ENCODE measurements around the gene CPED1.
"Not testable (repeated sequence)": the region's sequence is repeated elsewhere in the genome, so short reads cannot be mapped to it uniquely, and the experiment has no call there.

The CPED1 gene

GRCh38 chr7:121020989-121021969 is 32.8 kb downstream of the CPED1 start:
- DNase-seq, result no peak

- no peak for DNase-seq
Observed at GRCh38 chr7:121023194-121023593, 34.7 kb downstream of the CPED1 start.

- DNase-seq, result no peak
Observed at GRCh38 chr7:121023683-121024511, 35.4 kb downstream of the CPED1 start.

GRCh38 chr7:121024611-121025010 is 36.1 kb downstream of the CPED1 start:
- no peak for DNase-seq

- no peak for DNase-seq
Observed at GRCh38 chr7:121026159-121026558, 37.6 kb downstream of the CPED1 start.

- DNase-seq, result no peak
Observed at GRCh38 chr7:121026577-121027111, 38.1 kb downstream of the CPED1 start.

GRCh38 chr7:121027761-121028669 is 39.5 kb downstream of the CPED1 start:
- DNase-seq, result no peak

GRCh38 chr7:121029302-121029701 is 40.8 kb downstream of the CPED1 start:
- DNase-seq, result no peak

GRCh38 chr7:121030308-121030707 is 41.8 kb downstream of the CPED1 start:
- DNase-seq, result no peak

GRCh38 chr7:121032645-121033460 is 44.3 kb downstream of the CPED1 start:
- DNase-seq, result no peak

GRCh38 chr7:121034929-121035328 is 46.4 kb downstream of the CPED1 start:
- DNase-seq, result no peak

GRCh38 chr7:121036776-121037175 is 48.3 kb downstream of the CPED1 start:
- not testable (repeated sequence) for DNase-seq

GRCh38 chr7:121037329-121037728 is 48.8 kb downstream of the CPED1 start:
- not testable (repeated sequence) for DNase-seq

- DNase-seq, result no peak
Observed at GRCh38 chr7:121037957-121038716, 49.6 kb downstream of the CPED1 start.

- DNase-seq, result no peak
Observed at GRCh38 chr7:121038717-121039509, 50.4 kb downstream of the CPED1 start.

- DNase-seq, result no peak
Observed at GRCh38 chr7:121039510-121039822, 51.0 kb downstream of the CPED1 start.

GRCh38 chr7:121039994-121040393 is 51.5 kb downstream of the CPED1 start:
- no peak for DNase-seq

GRCh38 chr7:121041516-121042148 is 53.1 kb downstream of the CPED1 start:
- DNase-seq, result peak; percentile 33

GRCh38 chr7:121042195-121042594 is 53.7 kb downstream of the CPED1 start:
- no peak for DNase-seq

All from NCI-H146 (cell line).